Measurements from ENCODE around the gene MYMX. TPM values are rescaled to one million over a fixed set of nuclear protein-coding genes. Genes with fewer than 3 reads are reported as not detected.

Gene MYMX
- polyA plus RNA-seq, 2 of the 4 experiments (the other 2 are of a cell fraction) = not detected

- DNase-seq (ENCODE audit: low read depth in 1 of 2, low spot score in 1 of 2) (peak; percentile 64 to 69), FAIRE-seq (no peak), ATAC-seq (peak; percentile 80 to 87)
- Histone ChIP-seq H3K4me1 (peaks cover 39% of the 10 kb centered on the region), H3K4me3 (peak overlapping the region; percentile 62), H3K27ac (peak overlapping the region; percentile 94 to 96), H3K9me3 (no peaks in the 10 kb centered on the region), H3K4me2 (peak overlapping the region; percentile 92)
- ChIA-PET CTCF (interaction anchor here (0.6 to 8.4 kb wide), 23 partner anchors 9 to 468 kb away, joined by 3 to 111 read pairs (median 3); partner anchors contain the start of genes HSP90AB1, MYMX, SLC29A1 and VEGFA), POLR2A (interaction anchor here (1.3 kb wide), 1 partner anchor 9 kb away, joined by 27 read pairs; the partner anchor contains the start of gene HSP90AB1)
- 11% methylated on average over 9 of the region's 42 CpGs for WGBS (ENCODE audit: missing lambda C conversion rate)
- no peak for TF ChIP-seq ZSCAN20 (CRISPR knock-in tag; IDR thresholded peaks at IDR 0.05)
- TF ChIP-seq FOSL2 (IDR thresholded peaks at IDR 0.05) = no peak
- peak; percentile 52 for TF ChIP-seq FOSL2 (CRISPR knock-in tag; IDR thresholded peaks at IDR 0.05)
- TF ChIP-seq ZC3H11A (IDR thresholded peaks at IDR 0.05) = no peak
- no peak for TF ChIP-seq CEBPB (IDR thresholded peaks at IDR 0.05)
- TF ChIP-seq POLR2A (IDR thresholded peaks at IDR 0.05; ENCODE audit: low read length) = peak; percentile 16; the same call in 1 of the 2 replicates
- TF ChIP-seq CTCF (IDR thresholded peaks at IDR 0.05) = peak; percentile 81
- TF ChIP-seq KDM1A (IDR thresholded peaks at IDR 0.05; ENCODE audit: low read depth) = no peak
- peak; percentile 76 for TF ChIP-seq SMC3 (IDR thresholded peaks at IDR 0.05)
- no peak for TF ChIP-seq ZNF302 (CRISPR knock-in tag; IDR thresholded peaks at IDR 0.05)
- TF ChIP-seq ELK1 (IDR thresholded peaks at IDR 0.05; ENCODE audit: low read depth, low read length) = no peak
- no peak for TF ChIP-seq MAZ (IDR thresholded peaks at IDR 0.05; ENCODE audit: borderline replicate concordance, low read depth, low read length)
- TF ChIP-seq JUNB (IDR thresholded peaks at IDR 0.05) = no peak
- TF ChIP-seq FOXS1 (CRISPR knock-in tag; IDR thresholded peaks at IDR 0.05) = no peak
- TF ChIP-seq CBX8 (IDR thresholded peaks at IDR 0.05) = no peak
- TF ChIP-seq TFCP2L1 (CRISPR knock-in tag; IDR thresholded peaks at IDR 0.05) = 0 out of 2 replicates have a peak, but pooled peaks have one; percentile 32
- TF ChIP-seq HDAC2 (IDR thresholded peaks at IDR 0.05) = no peak
- no peak for TF ChIP-seq ATOH8 (CRISPR knock-in tag; IDR thresholded peaks at IDR 0.05; ENCODE audit: low read depth)
- TF ChIP-seq ESRRA (IDR thresholded peaks at IDR 0.05; ENCODE audit: borderline replicate concordance, low read length) = no peak
- TF ChIP-seq JUN (IDR thresholded peaks at IDR 0.05) = peak; percentile 46 to 48; a peak in 2 of 5 replicates
- no peak for TF ChIP-seq REST (IDR thresholded peaks at IDR 0.05)
- TF ChIP-seq SREBF2 (IDR thresholded peaks at IDR 0.05) = no peak
- TF ChIP-seq RNF2 (IDR thresholded peaks at IDR 0.05; ENCODE audit: borderline replicate concordance, low read depth) = no peak
- TF ChIP-seq BHLHE40 (IDR thresholded peaks at IDR 0.05; ENCODE audit: low read depth, low read length) = no peak
- no peak; the same call in 1 of the 2 replicates for TF ChIP-seq MAX (IDR thresholded peaks at IDR 0.05)
- no peak for TF ChIP-seq E2F6 (IDR thresholded peaks at IDR 0.05; ENCODE audit: borderline replicate concordance, low read depth)
- TF ChIP-seq RAD21 (conservative IDR thresholded peaks at IDR 0.05 in 1 of 2, IDR thresholded peaks at IDR 0.05 in 1 of 2) = peak; percentile 21 to 52; a peak in 2 of 5 replicates
- no peak for TF ChIP-seq KDM5A (IDR thresholded peaks at IDR 0.05)
- no peak; the same call in 1 of the 2 replicates for TF ChIP-seq GATA3 (IDR thresholded peaks at IDR 0.05; ENCODE audit: borderline replicate concordance)
- no peak for TF ChIP-seq NR3C1 (IDR thresholded peaks at IDR 0.05)
- no peak for TF ChIP-seq PHF8 (IDR thresholded peaks at IDR 0.05; ENCODE audit: borderline replicate concordance, low read depth)
- TF ChIP-seq HOXB5 (CRISPR knock-in tag; IDR thresholded peaks at IDR 0.05) = 0 out of 2 replicates have a peak, but pooled peaks have one; percentile 65
These were observed 21.2 kb downstream of the MYMX start for GRCh38 chr6:44237813-44238433.

Measured in A549 (cell line).